Lung microvascular endothelial cell (primary cell): ENCODE measurements around the gene SERPINF2. TPM values are rescaled to one million over a fixed set of nuclear protein-coding genes. Genes with fewer than 3 reads are reported as not detected.
"Not testable (repeated sequence)": the region's sequence is repeated elsewhere in the genome, so short reads cannot be mapped to it uniquely, and the experiment has no call there.

Source experiments
- DNase-seq, 2 donors: peaks; one replicate each; pipeline versions ENCODE4 v3.0.0 to v3.0.0-alpha.2; 2010; ENCODE audit warnings: low read depth in 2 of 2
- total RNA-seq: library from RNA; depleted of rRNA; stranded (reverse); fragments of >200 nt; gene quantifications from 2 replicates; pipeline ENCODE4 v1.2.1, GENCODE V29; 2014

Gene SERPINF2
- total RNA-seq, 1 donor from 2014 or later: not detected

DNA sequence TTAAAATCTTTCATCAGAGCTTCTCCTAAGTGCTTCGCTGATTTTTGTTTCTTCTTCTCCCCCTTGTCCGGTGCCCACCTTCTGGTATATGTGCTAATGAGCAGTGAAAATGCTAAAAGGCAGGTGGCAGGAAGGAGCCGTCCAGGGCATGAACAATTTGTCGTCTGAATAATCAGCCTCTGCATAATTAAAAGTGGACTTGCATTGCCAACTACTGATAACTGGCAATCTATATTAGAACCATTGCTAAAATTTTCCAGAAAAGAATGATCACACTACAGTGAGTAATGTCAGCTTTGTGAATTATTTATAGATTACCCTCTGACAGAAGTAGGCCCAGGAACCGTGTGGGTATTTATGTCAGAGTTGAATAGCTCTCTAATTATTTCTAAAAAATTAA, 47.3 kb downstream of the SERPINF2 start:
- DNase-seq: no peak

DNA sequence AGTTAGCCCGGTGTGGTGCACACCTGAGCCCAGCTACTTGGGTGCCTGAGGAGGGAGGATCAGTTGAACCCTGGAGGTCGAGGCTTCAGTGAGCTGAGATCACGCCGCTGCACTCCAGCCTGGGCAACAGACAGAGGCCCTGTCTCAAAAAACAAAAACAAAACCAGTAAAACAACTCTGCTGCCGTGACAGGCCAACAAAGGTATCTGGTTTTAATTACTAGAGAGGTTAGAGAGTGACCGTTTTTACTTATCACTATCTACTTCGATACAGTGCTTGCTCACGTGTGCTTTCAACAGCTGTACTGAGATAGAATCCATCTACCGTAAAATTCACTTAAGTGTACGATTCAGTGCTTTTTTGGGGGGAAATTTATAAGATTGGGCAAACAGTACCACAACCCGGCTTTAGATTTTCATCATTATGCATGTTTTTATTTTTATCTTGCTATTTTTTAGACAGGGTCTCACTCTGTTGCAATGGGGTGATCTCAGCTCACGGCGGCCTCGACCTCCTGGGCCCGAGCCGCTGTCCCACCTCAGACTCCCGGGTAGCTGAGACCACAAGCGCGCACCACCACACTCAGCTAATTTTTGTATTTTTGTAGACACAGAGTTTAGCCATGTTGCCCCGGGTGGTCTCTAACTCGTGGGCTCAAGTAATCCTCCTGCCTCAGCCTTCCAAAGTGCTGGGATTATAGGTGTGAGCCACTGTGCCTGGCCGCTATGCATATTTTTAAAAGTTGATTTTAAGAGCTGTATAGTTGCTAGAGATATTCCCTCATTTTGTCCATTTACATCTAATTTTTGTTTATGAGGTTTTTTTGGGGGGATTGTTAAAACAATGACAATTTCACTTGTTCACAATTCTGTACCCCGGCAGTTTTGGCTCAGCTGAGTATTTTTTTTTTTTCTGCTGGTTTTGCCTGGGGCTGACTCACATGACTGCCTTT, 50.1 kb downstream of the SERPINF2 start:
- DNase-seq: no peak

DNA sequence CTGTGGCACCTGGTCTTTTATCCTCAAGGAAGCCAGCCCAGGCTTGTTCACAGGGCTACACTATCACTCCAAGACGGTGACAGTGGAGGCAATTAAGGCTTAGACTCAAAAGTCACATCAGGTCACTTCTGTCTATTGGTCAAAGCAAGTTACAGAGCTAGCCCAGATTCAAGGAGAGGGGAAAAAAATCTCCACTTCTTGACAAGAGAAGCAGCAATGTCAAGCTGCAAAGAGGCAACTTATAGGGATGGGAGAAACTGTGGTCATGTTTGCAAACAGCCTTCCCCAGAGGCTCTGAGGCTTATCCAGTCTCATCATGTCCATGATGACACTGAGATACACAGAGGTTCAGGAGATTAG, 50.8 kb downstream of the SERPINF2 start:
- DNase-seq: no peak

DNA sequence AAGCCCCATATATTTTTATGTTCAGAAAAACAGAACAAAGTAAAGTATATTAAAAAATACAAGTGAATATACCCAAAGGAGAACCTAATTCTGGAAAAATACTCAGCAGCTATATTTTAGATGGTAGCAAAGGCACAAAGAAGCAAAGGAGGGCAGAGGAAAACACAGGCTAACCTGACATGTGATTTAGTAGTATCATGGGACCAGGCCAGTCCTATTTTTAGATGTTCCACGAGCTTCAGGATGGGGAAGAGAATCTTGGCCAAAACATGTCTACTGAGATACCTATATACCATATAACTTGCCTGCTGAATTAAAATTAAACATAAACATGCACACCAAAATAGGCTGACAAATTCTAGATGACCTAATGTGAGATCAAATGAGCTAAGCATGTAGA, 54.1 kb downstream of the SERPINF2 start:
- peak; percentile 10 to 63 for DNase-seq

DNA sequence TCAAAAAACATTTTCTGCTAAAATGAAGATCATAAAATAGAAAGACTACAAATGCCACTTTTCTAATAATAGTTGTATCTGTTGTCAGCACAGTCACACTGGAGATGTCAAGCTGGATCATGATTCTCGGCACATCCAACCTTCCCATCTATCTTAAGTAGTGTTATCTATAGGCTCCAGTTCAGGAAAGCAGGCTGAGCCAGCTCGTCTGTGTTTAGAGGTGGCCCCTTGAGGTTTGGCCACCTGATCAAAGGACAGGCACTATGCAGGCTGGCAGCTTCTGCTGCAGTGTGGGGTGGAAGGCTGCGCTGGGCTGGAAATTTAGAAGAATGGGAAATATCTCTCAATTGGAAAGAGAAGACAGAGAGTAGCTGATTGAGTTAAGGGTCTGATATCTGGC, 54.7 kb downstream of the SERPINF2 start:
- no peak for DNase-seq

DNA sequence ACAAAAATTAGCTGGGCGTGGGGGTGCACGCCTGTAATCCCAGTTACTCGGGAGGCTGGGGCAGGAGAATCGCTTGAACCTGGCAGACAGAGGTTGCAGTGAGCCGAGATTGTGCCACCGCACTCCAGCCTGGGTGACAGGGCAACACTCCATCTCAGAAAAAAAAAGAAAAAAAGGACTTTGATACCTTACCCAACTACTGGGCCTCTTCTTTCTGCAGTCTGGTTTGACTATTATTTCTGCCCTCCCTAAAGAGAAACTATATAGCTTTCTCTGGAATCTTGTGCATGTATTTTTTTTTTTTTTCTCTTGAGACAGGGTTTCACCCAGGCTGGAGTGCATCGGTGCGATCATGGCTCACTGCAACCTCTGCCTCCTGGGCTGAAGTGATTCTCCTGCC, 55.2 kb downstream of the SERPINF2 start:
- DNase-seq: not testable (repeated sequence)

- no peak for DNase-seq
These were observed 57.6 kb downstream of the SERPINF2 start for GRCh38 chr17:1800240-1800639.

GRCh38 chr17:1800712-1801111, 58.0 kb downstream of the SERPINF2 start:
- no peak for DNase-seq

- no peak for DNase-seq
These were observed 59.8 kb downstream of the SERPINF2 start for GRCh38 chr17:1802429-1802828.

- DNase-seq: no peak
These were observed 60.6 kb downstream of the SERPINF2 start for GRCh38 chr17:1803280-1803679.

Other genes with a start within 250 kb of the SERPINF2 start
- 47.3 and 47.8 TPM in 2 replicates for gene INPP5K, start 226.3 kb upstream of the SERPINF2 start, total RNA-seq
- gene PITPNA, start 180.1 kb upstream of the SERPINF2 start, total RNA-seq: 14.6 and 17.1 TPM in 2 replicates
- 10.9 and 28.2 TPM in 2 replicates for gene SLC43A2, start 114.0 kb upstream of the SERPINF2 start, total RNA-seq
- gene SCARF1, start 97.1 kb upstream of the SERPINF2 start, total RNA-seq: 68.0 and 92.1 TPM in 2 replicates
- gene RILP, start 93.0 kb upstream of the SERPINF2 start, total RNA-seq: 10.5 and 12.5 TPM in 2 replicates
- 63.5 and 69.5 TPM in 2 replicates for gene PRPF8, start 58.0 kb upstream of the SERPINF2 start, total RNA-seq
- gene TLCD2, start 32.5 kb upstream of the SERPINF2 start, total RNA-seq: 0.87 and 1.2 TPM in 2 replicates
- gene WDR81, start 18.2 kb upstream of the SERPINF2 start, total RNA-seq: 8.3 and 12.7 TPM in 2 replicates
- not detected in 2 replicates for gene SERPINF1, start 19.2 kb downstream of the SERPINF2 start, total RNA-seq
- gene SMYD4, start 87.0 kb downstream of the SERPINF2 start, total RNA-seq: 5.7 and 9.5 TPM in 2 replicates
- gene RPA1, start 87.1 kb downstream of the SERPINF2 start, total RNA-seq: 18.3 and 19.0 TPM in 2 replicates